ENCODE results near the gene SDF2. TPM values are rescaled to one million over a fixed set of nuclear protein-coding genes. Genes with fewer than 3 reads are reported as not detected.

The SDF2 gene
- polyA plus RNA-seq, 1 of the 3 experiments (the other 2 are of a cell fraction) = 108 TPM

DNA sequence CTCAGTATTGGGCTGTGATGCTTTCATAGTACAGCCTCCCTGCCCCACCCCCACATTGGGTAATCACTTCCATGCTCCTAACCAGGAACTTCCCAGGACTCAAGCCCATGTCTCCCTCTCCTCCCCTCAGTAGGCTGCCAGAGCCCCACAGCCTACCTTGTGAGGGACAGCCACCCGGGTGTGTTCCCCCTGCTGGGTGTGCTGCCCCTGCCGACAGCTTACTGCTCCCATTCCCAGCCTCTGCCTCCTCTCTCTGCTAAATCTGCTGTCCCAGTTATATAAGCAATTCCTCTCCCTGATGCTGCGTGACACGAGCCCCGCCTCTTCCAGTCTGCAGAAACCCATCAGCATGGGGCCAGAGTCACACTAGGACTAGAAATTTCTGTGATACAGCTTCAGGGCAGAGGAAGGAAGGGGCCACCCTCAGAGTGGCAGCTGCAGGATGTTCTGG lies 47.8 kb downstream of the SDF2 start, which contains the start of gene RSKR:
RSKR (minus strand) TSS at position 255 of the 451 bp plus-strand sequence; CDS start at position 231, 24 bp downstream.
- POLR2A ChIA-PET = no interaction called here
- 98% methylated on average over 5 of the region's 5 CpGs for WGBS (ENCODE audit: low lambda C conversion rate)

DNA sequence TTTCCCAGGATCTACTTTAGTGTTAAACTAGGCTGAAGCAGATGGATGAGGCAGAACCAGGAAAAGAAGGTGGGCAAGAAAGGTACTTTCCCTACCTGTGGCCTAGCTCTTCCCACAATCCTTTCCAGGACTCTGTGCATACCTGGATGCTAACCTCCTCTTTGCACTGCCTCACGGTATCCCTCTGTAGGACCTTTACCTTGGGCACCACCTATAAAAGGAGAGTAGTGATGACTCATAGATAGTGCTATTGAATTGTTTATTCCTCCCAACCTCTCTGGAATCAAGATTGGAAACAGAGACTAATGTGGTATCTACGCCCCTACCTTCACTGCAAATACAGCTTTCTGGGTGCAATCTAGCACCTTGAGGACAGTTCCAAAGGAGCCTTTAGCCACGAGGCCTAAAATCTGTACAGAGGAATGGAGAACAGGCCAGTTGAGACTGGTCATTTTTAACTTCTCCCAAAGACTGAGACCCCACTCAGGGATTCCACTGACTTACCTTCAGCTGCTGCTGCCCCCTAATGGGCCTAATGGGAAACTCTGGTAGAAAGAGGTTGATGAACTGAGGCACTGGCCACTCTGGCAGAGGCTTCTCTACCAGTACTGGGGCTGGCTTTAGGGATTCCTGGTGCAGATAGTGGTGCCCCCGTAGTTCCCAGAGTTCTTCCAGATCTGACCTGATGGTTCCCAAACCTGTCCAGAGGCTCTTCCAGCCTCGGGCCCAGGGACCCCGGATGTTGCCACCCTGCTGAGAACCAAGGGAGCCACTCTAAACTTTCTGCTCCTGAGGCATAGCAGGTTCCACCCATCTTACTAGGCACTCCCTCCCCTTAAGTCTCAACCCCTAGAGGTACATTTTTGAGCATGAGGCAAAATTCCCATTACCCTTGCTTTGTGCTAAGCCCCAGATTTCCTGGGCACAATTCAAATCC lies 48.5 kb downstream of the SDF2 start:
- POLR2A ChIA-PET = interaction anchor here (0.6 kb wide), 1 partner anchor 10 kb away, joined by 4 read pairs; no protein-coding TSS in a partner anchor
- peaks cover 35 to 62% of the 10 kb centered on the region in 2 experiments for H3K36me3 ChIP-seq (replicated peaks in 1 of 2; ENCODE audit: control insufficient read depth in 1 of 2, insufficient read depth in 2 of 2, low read length in 1 of 2)
- CTCF ChIA-PET = interaction anchor here (0.6 to 4.9 kb wide), 32 partner anchors 9 to 295 kb away, joined by 3 to 60 read pairs (median 4); partner anchors contain the start of genes BLTP2 and PIGS
- TF ChIP-seq GABPA (IDR thresholded peaks at IDR 0.05; ENCODE audit: low read depth) (no peak), NFIC (IDR thresholded peaks at IDR 0.05; ENCODE audit: borderline replicate concordance) (no peak), SMC3 (IDR thresholded peaks at IDR 0.05; ENCODE audit: low read depth, low read length) (peak; percentile 32; the same call in 1 of the 2 replicates), POLR2AphosphoS5 (IDR thresholded peaks at IDR 0.05; ENCODE audit: low read depth, low read length) (peak; percentile 25; the same call in 1 of the 2 replicates), MXI1 (IDR thresholded peaks at IDR 0.05; ENCODE audit: low read depth, low read length) (no peak), RFX5 (IDR thresholded peaks at IDR 0.05; ENCODE audit: low read length) (no peak), TEAD4 (IDR thresholded peaks at IDR 0.05; ENCODE audit: borderline replicate concordance, insufficient read depth) (no peak), NRF1 (IDR thresholded peaks at IDR 0.05; ENCODE audit: low read depth, low read length) (no peak), MEF2A (IDR thresholded peaks at IDR 0.05; ENCODE audit: borderline replicate concordance, low read depth) (no peak), TAF1 (IDR thresholded peaks at IDR 0.05; ENCODE audit: borderline replicate concordance, low read depth, low read length) (no peak), ELF1 (IDR thresholded peaks at IDR 0.05) (no peak), EZH2phosphoT487 (IDR thresholded peaks at IDR 0.05; ENCODE audit: borderline replicate concordance, low read depth) (no peak), FOSL2 (IDR thresholded peaks at IDR 0.05; ENCODE audit: borderline replicate concordance, low read depth) (no peak), FOXM1 (IDR thresholded peaks at IDR 0.05; ENCODE audit: low read depth) (no peak), CHD2 (IDR thresholded peaks at IDR 0.05; ENCODE audit: low read length, partially characterized antibody) (peak; percentile 5), GATA2 (CRISPR knock-in tag; IDR thresholded peaks at IDR 0.05) (no peak)
- TF ChIP-seq, protein P1, sequence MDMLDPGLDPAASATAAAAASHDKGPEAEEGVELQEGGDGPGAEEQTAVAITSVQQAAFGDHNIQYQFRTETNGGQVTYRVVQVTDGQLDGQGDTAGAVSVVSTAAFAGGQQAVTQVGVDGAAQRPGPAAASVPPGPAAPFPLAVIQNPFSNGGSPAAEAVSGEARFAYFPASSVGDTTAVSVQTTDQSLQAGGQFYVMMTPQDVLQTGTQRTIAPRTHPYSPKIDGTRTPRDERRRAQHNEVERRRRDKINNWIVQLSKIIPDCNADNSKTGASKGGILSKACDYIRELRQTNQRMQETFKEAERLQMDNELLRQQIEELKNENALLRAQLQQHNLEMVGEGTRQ (IDR thresholded peaks at IDR 0.05; ENCODE audit: borderline replicate concordance, low read depth, low read length) = no peak
- TF ChIP-seq, protein P2, sequence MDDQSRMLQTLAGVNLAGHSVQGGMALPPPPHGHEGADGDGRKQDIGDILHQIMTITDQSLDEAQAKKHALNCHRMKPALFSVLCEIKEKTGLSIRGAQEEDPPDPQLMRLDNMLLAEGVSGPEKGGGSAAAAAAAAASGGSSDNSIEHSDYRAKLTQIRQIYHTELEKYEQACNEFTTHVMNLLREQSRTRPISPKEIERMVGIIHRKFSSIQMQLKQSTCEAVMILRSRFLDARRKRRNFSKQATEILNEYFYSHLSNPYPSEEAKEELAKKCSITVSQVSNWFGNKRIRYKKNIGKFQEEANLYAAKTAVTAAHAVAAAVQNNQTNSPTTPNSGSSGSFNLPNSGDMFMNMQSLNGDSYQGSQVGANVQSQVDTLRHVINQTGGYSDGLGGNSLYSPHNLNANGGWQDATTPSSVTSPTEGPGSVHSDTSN (IDR thresholded peaks at IDR 0.05) = no peak
- TF ChIP-seq, protein P3, sequence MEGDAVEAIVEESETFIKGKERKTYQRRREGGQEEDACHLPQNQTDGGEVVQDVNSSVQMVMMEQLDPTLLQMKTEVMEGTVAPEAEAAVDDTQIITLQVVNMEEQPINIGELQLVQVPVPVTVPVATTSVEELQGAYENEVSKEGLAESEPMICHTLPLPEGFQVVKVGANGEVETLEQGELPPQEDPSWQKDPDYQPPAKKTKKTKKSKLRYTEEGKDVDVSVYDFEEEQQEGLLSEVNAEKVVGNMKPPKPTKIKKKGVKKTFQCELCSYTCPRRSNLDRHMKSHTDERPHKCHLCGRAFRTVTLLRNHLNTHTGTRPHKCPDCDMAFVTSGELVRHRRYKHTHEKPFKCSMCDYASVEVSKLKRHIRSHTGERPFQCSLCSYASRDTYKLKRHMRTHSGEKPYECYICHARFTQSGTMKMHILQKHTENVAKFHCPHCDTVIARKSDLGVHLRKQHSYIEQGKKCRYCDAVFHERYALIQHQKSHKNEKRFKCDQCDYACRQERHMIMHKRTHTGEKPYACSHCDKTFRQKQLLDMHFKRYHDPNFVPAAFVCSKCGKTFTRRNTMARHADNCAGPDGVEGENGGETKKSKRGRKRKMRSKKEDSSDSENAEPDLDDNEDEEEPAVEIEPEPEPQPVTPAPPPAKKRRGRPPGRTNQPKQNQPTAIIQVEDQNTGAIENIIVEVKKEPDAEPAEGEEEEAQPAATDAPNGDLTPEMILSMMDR (IDR thresholded peaks at IDR 0.05) = peak; percentile 72
- TF ChIP-seq, protein P4, sequence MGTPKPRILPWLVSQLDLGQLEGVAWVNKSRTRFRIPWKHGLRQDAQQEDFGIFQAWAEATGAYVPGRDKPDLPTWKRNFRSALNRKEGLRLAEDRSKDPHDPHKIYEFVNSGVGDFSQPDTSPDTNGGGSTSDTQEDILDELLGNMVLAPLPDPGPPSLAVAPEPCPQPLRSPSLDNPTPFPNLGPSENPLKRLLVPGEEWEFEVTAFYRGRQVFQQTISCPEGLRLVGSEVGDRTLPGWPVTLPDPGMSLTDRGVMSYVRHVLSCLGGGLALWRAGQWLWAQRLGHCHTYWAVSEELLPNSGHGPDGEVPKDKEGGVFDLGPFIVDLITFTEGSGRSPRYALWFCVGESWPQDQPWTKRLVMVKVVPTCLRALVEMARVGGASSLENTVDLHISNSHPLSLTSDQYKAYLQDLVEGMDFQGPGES (IDR thresholded peaks at IDR 0.05; ENCODE audit: low read depth, low read length) = no peak

More for the DNA sequence above, 47.8 kb downstream of the SDF2 start, which contains the start of gene RSKR:
- H2AFZ ChIP-seq (ENCODE audit: low read depth) = no peak within 1 kb of the TSS
- H3K27ac ChIP-seq (ENCODE audit: low read depth in 2 of 2, low read length in 1 of 2) = no peak within 1 kb of the TSS
- peaks cover 6% of the 10 kb centered on the region for H3F3A ChIP-seq (replicated peaks; ENCODE audit: insufficient read depth)
- CTCF ChIA-PET = interaction anchor here (1.0 to 4.9 kb wide), 15 partner anchors 8 to 141 kb away, joined by 3 to 60 read pairs (median 9); partner anchors contain the start of genes BLTP2 and PIGS
- H3K27me3 ChIP-seq (ENCODE audit: insufficient read depth) = no peaks in the 10 kb centered on the region
- H3K9ac ChIP-seq = no peak within 1 kb of the TSS
- no peaks in the 10 kb centered on the region for H3K4me1 ChIP-seq (ENCODE audit: control insufficient read depth in 1 of 2, insufficient read depth in 2 of 2, low read depth in 1 of 2, low read length in 1 of 2)
- H3K9me2 ChIP-seq = no peaks in the 10 kb centered on the region
- no peaks in the 10 kb centered on the region for H3K79me2 ChIP-seq (ENCODE audit: insufficient read depth)
- H3K4me2 ChIP-seq = no peak within 1 kb of the TSS
- no peaks in the 10 kb centered on the region for H3K9me3 ChIP-seq
- H4K20me1 ChIP-seq (ENCODE audit: insufficient read depth) = no peaks in the 10 kb centered on the region
- no peak for DNase-seq
- H3K36me3 ChIP-seq (replicated peaks in 1 of 2; ENCODE audit: control insufficient read depth in 1 of 2, insufficient read depth in 2 of 2, low read length in 1 of 2) = peaks cover 37 to 68% of the 10 kb centered on the region in 2 experiments
- H3K4me3 ChIP-seq (ENCODE audit: low read depth in 2 of 2, low read length in 1 of 2) = no peak within 1 kb of the TSS
- TF ChIP-seq RCOR1 (IDR thresholded peaks at IDR 0.05; ENCODE audit: low read length) = no peak
- no peak for TF ChIP-seq EP300 (IDR thresholded peaks at IDR 0.05; ENCODE audit: borderline replicate concordance in 1 of 2, low read depth in 1 of 2, low read length in 1 of 2)

More for the DNA sequence above, 48.5 kb downstream of the SDF2 start:
- 73% methylated on average over 4 of the region's 6 CpGs for WGBS (ENCODE audit: low lambda C conversion rate)
- H3F3A ChIP-seq (replicated peaks; ENCODE audit: insufficient read depth) = peaks cover 6% of the 10 kb centered on the region
- no peaks in the 10 kb centered on the region for H4K20me1 ChIP-seq (ENCODE audit: insufficient read depth)
- no peak overlapping the region for H3K9ac ChIP-seq
- H3K4me1 ChIP-seq (ENCODE audit: control insufficient read depth in 1 of 2, insufficient read depth in 2 of 2, low read depth in 1 of 2, low read length in 1 of 2) = no peaks in the 10 kb centered on the region
- no peak overlapping the region for H2AFZ ChIP-seq (ENCODE audit: low read depth)
- H3K4me3 ChIP-seq (ENCODE audit: low read depth in 2 of 2, low read length in 1 of 2) = no peak overlapping the region
- peak; percentile 70 for DNase-seq
- H3K27me3 ChIP-seq (ENCODE audit: insufficient read depth) = no peaks in the 10 kb centered on the region
- no peak overlapping the region for H3K27ac ChIP-seq (ENCODE audit: low read depth in 2 of 2, low read length in 1 of 2)
- H3K4me2 ChIP-seq = no peak overlapping the region
- H3K9me3 ChIP-seq = no peaks in the 10 kb centered on the region
- no peaks in the 10 kb centered on the region for H3K79me2 ChIP-seq (ENCODE audit: insufficient read depth)
- H3K9me2 ChIP-seq = no peaks in the 10 kb centered on the region

Measured in SK-N-SH (cell line).